B cell (primary cell): ENCODE measurements around the gene BMPER. TPM values are rescaled to one million over a fixed set of nuclear protein-coding genes. Genes with fewer than 3 reads are reported as not detected.

Source experiments
- ATAC-seq: fragments of 200-7000 bp; cut with Tn5 transposase; one replicate; pipeline ENCODE4 v1.10.0; 2021; ENCODE audit warnings: low read depth, mild to moderate bottlenecking, moderate number of reproducible peaks, moderate library complexity
- CTCF ChIA-PET: fragments of 350-600 bp; sonication (Branson Sonifier 250); formaldehyde crosslinking; loops from one replicate; lab custom pipeline; 2021; ENCODE audit warnings: antibody characterized with exemption, inconsistent platforms; lab: Charles Lee
- POLR2A ChIA-PET: fragments of 350-600 bp; sonication (Branson Sonifier 250); formaldehyde crosslinking; loops from one replicate; lab custom pipeline; 2021; ENCODE audit warnings: antibody characterized with exemption; lab: Charles Lee
- DNase-seq: peaks from one replicate; pipeline ENCODE4 v3.0.0; 2013
- H2AFZ ChIP-seq: 2 replicates; pipeline ENCODE4 v1.6.1; 2012; ENCODE audit warnings: mild to moderate bottlenecking, low read depth, low read length; ENCODE audit not compliant: insufficient read depth, poor library complexity, severe bottlenecking
- H3K27ac ChIP-seq, 2 donors: 1 replicate in 1 of 2; 2 replicates in 1 of 2; pipeline ENCODE4 v1.5.1; 2012 to 2013; ENCODE audit warnings: low read length in 2 of 2, mild to moderate bottlenecking in 2 of 2, moderate library complexity in 1 of 2
- H3K27me3 ChIP-seq, 4 experiments: fragments of 200-600 bp in 1 of 4; sonication (generic) in 1 of 4; replicated peaks in 1 of 4; 1 replicate in 2 of 4; 2 replicates in 2 of 4; pipeline versions ENCODE4 v1.6.1 to v1.7.0; 2013 to 2016; ENCODE audit warnings: low read length in 3 of 4, mild to moderate bottlenecking in 2 of 4, mixed read lengths in 1 of 4, moderate library complexity in 1 of 4; ENCODE audit not compliant: insufficient read depth in 4 of 4, control insufficient read depth in 3 of 4; ENCODE audit errors: control extremely low read depth in 1 of 4
- H3K36me3 ChIP-seq, 2 experiments: replicated peaks in 1 of 2; 1 replicate in 1 of 2; 2 replicates in 1 of 2; pipeline versions ENCODE4 v1.6.1 to v1.7.1; 2013; ENCODE audit warnings: low read length in 1 of 2; ENCODE audit not compliant: insufficient read depth in 2 of 2, control insufficient read depth in 1 of 2; ENCODE audit errors: control extremely low read depth in 1 of 2, extremely low read depth in 1 of 2
- H3K4me1 ChIP-seq, 2 donors: fragments of 200-600 bp in 1 of 2; sonication (generic) in 1 of 2; 1 replicate in 1 of 2; 2 replicates in 1 of 2; pipeline versions ENCODE4 v1.5.1 to v1.6.1; 2013 to 2017; ENCODE audit warnings: low read length in 2 of 2; ENCODE audit not compliant: control insufficient read depth in 2 of 2, insufficient read depth in 2 of 2
- H3K4me2 ChIP-seq: replicated peaks from 2 replicates; pipeline ENCODE3; 2012; ENCODE audit warnings: mild to moderate bottlenecking, low read depth, low read length; ENCODE audit not compliant: poor library complexity, severe bottlenecking
- H3K4me3 ChIP-seq, 5 experiments: fragments of 200-600 bp in 1 of 5; sonication (generic) in 1 of 5; 1 replicate in 3 of 5; 2 replicates in 2 of 5; pipeline versions ENCODE4 v1.5.1 to v1.7.0; 2011 to 2016; ENCODE audit warnings: low read length in 4 of 5, mild to moderate bottlenecking in 4 of 5, low read depth in 2 of 5, control low read depth in 1 of 5, moderate library complexity in 1 of 5; ENCODE audit not compliant: insufficient read depth in 1 of 5; ENCODE audit errors: control extremely low read depth in 1 of 5, extremely low read depth in 1 of 5
- H3K79me2 ChIP-seq: fragments of 200-600 bp; sonication (generic); one replicate; pipeline ENCODE4 v1.6.0; 2016; ENCODE audit warnings: low read length; ENCODE audit not compliant: control insufficient read depth, insufficient read depth
- H3K9ac ChIP-seq: fragments of 200-600 bp; sonication (generic); 2 replicates; pipeline ENCODE4 v1.6.1; 2017; ENCODE audit warnings: mild to moderate bottlenecking, low read length, moderate library complexity
- H3K9me3 ChIP-seq, 3 donors: one replicate each; pipeline versions ENCODE4 v1.6.1 to v1.7.1; 2013; ENCODE audit warnings: low read length in 2 of 3; ENCODE audit not compliant: control insufficient read depth in 2 of 3, insufficient read depth in 1 of 3; ENCODE audit errors: control extremely low read depth in 1 of 3
- H4K20me1 ChIP-seq: 2 replicates; pipeline ENCODE4 v1.6.0; 2012; ENCODE audit warnings: mild to moderate bottlenecking, low read length; ENCODE audit not compliant: insufficient read depth, control insufficient read depth, poor library complexity, severe bottlenecking
- H3K27ac Mint-ChIP-seq: one replicate; pipeline ENCODE4 v1.8.0; 2021; ENCODE audit warnings: mixed read lengths
- H3K27me3 Mint-ChIP-seq: one replicate; pipeline ENCODE4 v1.8.0; 2021; ENCODE audit warnings: mixed read lengths
- H3K4me1 Mint-ChIP-seq: one replicate; pipeline ENCODE4 v1.8.0; 2021; ENCODE audit warnings: mixed read lengths
- H3K4me3 Mint-ChIP-seq: one replicate; pipeline ENCODE4 v1.8.0; 2021; ENCODE audit warnings: mixed read lengths
- H3K9me3 Mint-ChIP-seq: one replicate; pipeline ENCODE4 v1.8.0; 2022; ENCODE audit warnings: mixed read lengths; ENCODE audit not compliant: insufficient read depth
- EZH2 ChIP-seq: IDR thresholded peaks from 2 replicates; pipeline ENCODE4 v1.6.1; 2012; ENCODE audit warnings: borderline replicate concordance, low read depth, mild to moderate bottlenecking, moderate library complexity, low read length; ENCODE audit not compliant: insufficient read depth, poor library complexity, severe bottlenecking
- WGBS: methylation state at CpG from one replicate; pipeline ENCODE4 v1.1.5; 2013; ENCODE audit warnings: missing lambda C conversion rate; ENCODE audit not compliant: insufficient coverage; 5-methylcytosine and 5-hydroxymethylcytosine counted together
- intact Hi-C: fragments of 100-400 bp; cut with micrococcal nuclease; formaldehyde crosslinking; loops from one replicate; pipeline ENCODE4 v1.10.0; 2022
- polyA plus RNA-seq: library from polyadenylated mRNA; depleted of rRNA; stranded (reverse); fragments of >200 nt; gene quantifications from 2 replicates; pipeline ENCODE4 v1.2.3, GENCODE V29; 2012
- total RNA-seq, 2 donors: library from RNA; stranded (reverse); fragments of 120-200 nt in 1 of 2; gene quantifications; 1 replicate in 1 of 2; 2 replicates in 1 of 2; pipeline versions ENCODE4 v1.2.3 to v1.2.4, GENCODE V29; 2013 to 2022
- TF ChIP-seq, protein P1 (sequence below): fragments of 200-600 bp; IDR thresholded peaks from one replicate; pipeline ENCODE4 v1.8.0; 2022; ENCODE audit warnings: antibody characterized with exemption, mild to moderate bottlenecking

Gene BMPER
- total and polyA plus RNA-seq, 2 donors (not counting 1 experiment from before 2014, with no cell fraction given), result not detected

DNA sequence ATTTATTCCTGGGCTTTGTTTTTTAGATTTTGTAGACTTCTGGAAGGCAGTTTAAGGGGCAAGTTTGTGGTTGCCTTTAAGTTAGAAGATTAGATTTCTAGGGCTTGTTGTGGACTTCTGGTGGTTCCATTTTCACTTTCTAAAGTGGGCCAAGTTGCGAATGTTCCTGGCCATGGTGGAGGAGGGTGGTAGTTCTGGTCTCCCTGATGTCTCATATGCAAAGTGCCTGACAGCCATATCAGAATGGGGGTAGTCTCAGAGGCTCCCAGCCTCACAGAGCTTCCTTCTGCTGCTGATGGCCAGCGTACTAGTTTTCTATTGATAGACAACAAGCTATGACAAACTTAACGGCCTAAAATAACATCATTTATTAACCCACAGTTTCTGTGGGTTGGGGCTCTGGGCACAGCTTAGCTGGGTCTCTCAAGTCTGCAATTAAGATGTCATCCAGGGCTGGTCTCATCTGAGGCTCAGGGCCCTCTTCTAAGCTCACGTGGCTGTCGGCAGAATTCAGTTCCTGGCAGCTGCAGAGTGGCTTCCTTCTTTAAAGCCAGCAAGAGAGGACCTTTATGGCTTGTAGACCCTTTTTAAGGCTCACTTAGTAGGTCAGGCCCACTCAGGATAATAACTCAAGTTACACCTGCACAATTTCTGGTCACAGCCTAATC, 44.8 kb downstream of the BMPER start:
- Histone ChIP-seq H3K9me3 (no peaks in the 10 kb centered on the region), H3K9ac (no peak overlapping the region), H3K4me1 (no peaks in the 10 kb centered on the region), H3K4me2 (no peak overlapping the region), H3K27ac (no peak overlapping the region), H3K36me3 (no peaks in the 10 kb centered on the region), H3K4me3 (no peak overlapping the region), H4K20me1 (no peaks in the 10 kb centered on the region), H2AFZ (no peak overlapping the region), H3K27me3 (no peaks in the 10 kb centered on the region), H3K79me2 (no peaks in the 10 kb centered on the region)
- ChIA-PET POLR2A (no interaction called here), CTCF (interaction anchor here (1.0 kb wide), 1 partner anchor 17 kb away, joined by 4 read pairs; no protein-coding TSS in a partner anchor)
- no peak overlapping the region for H3K4me3 Mint-ChIP-seq
- no peak for DNase-seq
- H3K27ac Mint-ChIP-seq, result no peak overlapping the region
- 93% methylated on average over 2 of the region's 5 CpGs for WGBS
- intact Hi-C loops, result no loop called here
- H3K9me3 Mint-ChIP-seq, result no peaks in the 10 kb centered on the region
- no peak for ATAC-seq
- TF ChIP-seq, protein P1, sequence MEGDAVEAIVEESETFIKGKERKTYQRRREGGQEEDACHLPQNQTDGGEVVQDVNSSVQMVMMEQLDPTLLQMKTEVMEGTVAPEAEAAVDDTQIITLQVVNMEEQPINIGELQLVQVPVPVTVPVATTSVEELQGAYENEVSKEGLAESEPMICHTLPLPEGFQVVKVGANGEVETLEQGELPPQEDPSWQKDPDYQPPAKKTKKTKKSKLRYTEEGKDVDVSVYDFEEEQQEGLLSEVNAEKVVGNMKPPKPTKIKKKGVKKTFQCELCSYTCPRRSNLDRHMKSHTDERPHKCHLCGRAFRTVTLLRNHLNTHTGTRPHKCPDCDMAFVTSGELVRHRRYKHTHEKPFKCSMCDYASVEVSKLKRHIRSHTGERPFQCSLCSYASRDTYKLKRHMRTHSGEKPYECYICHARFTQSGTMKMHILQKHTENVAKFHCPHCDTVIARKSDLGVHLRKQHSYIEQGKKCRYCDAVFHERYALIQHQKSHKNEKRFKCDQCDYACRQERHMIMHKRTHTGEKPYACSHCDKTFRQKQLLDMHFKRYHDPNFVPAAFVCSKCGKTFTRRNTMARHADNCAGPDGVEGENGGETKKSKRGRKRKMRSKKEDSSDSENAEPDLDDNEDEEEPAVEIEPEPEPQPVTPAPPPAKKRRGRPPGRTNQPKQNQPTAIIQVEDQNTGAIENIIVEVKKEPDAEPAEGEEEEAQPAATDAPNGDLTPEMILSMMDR, result no peak
- TF ChIP-seq EZH2, result no peak
- no peaks in the 10 kb centered on the region for H3K4me1 Mint-ChIP-seq
- H3K27me3 Mint-ChIP-seq, result peaks cover 10% of the 10 kb centered on the region

DNA sequence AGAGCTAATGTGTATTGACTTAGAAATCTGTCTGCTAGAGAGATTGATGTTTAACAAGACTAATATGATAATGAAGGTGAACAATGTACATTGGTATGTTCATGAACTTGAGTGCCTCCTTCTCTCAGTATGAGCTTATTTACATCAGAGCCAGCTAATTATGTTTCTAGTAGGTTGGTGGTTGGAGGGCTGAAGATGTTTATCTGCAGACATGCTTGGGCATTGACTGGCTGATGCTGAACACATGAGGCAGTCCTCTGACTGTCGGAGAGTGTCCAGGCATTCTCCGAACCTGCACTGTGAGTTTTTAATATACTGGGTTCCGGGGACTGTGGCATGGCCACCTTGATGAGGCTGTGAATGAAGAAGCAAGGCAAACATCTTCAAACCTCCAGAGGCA, 47.5 kb downstream of the BMPER start:
- H3K27ac ChIP-seq, result no peak overlapping the region
- Mint-ChIP-seq H3K4me3 (no peak overlapping the region), H3K4me1 (no peaks in the 10 kb centered on the region), H3K27ac (no peak overlapping the region), H3K9me3 (no peaks in the 10 kb centered on the region), H3K27me3 (peaks cover under 1% of the 10 kb centered on the region)
- DNase-seq (no peak), ATAC-seq (no peak)
- H3K79me2 ChIP-seq, result no peaks in the 10 kb centered on the region
- H3K4me2 ChIP-seq, result no peak overlapping the region
- 86% methylated on average over 1 of the region's 3 CpGs for WGBS
- H3K27me3 ChIP-seq, result no peaks in the 10 kb centered on the region
- no peak overlapping the region for H2AFZ ChIP-seq
- intact Hi-C loops, result no loop called here
- no peak overlapping the region for H3K9ac ChIP-seq
- H3K36me3 ChIP-seq, result no peaks in the 10 kb centered on the region
- TF ChIP-seq EZH2, result no peak
- TF ChIP-seq, protein P1, result no peak
- POLR2A ChIA-PET, result no interaction called here
- CTCF ChIA-PET, result interaction anchor here (2.0 kb wide), 1 partner anchor 20 kb away, joined by 7 read pairs; no protein-coding TSS in a partner anchor
- H3K4me3 ChIP-seq, result no peak overlapping the region
- no peaks in the 10 kb centered on the region for H3K4me1 ChIP-seq
- no peaks in the 10 kb centered on the region for H4K20me1 ChIP-seq
- no peaks in the 10 kb centered on the region for H3K9me3 ChIP-seq
